Activated CD4-positive, alpha-beta T cell treated with anti-CD3 and anti-CD28 coated beads, Interleukin-2, Interleukin-4, amounts not matched to agents 100 ng/mL and 50 ng/mL, durations not matched to agents 16 hours and 8 hours (primary cell): Measurements from ENCODE around the gene NCOR2.
"Not testable (repeated sequence)": the region's sequence is repeated elsewhere in the genome, so short reads cannot be mapped to it uniquely, and the experiment has no call there.

ENCODE experiments used
- DNase-seq: peaks from one replicate; pipeline ENCODE4 v3.0.0-alpha.2; 2020; ENCODE audit warnings: low spot score

NCOR2 gene

GRCh38 chr12:124599074-124599999, 31.9 kb upstream of the NCOR2 start:
- peak; percentile 51 for DNase-seq

DNA sequence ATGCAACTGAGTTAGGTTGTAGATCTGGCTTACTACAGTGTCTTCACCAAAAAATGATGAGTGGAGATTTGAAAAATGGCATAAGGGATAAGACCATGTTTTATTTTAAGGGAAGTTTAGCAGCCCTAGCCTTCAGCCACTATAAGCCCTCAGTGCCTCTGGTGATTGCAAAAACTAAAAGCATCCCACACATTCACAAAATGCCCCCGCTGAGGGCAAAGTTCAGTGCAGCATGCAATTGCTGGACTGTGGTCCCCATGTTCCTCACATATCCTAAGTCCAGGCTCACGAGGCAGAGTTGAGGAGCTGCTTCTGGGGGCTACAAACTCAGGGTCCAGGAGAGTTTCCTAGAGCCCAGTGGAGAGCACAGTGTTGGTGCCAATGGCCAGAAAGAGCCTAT, 29.6 kb upstream of the NCOR2 start:
- DNase-seq: no peak

DNA sequence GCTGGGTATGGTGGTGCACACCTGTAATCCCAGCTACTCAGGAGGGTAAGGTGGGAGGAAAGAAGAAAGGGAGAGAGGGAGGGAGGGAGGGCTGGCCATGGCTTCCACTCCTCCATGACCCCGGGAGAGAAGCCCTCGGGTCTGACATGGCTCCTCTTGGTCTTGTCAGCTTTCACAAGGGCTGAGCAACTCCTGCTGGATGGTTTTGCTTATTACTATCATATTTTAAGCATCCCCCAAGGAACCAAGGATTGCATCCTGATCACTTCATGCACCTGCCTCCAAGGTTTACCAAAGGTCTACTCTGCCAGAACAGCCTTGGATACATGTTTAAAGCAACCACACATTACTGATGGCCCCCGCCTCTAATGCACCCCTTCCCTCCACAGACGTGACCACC, 28.0 kb upstream of the NCOR2 start:
- DNase-seq: no peak

- DNase-seq: no peak
Observed at GRCh38 chr12:124594851-124595250, 27.4 kb upstream of the NCOR2 start.

DNA sequence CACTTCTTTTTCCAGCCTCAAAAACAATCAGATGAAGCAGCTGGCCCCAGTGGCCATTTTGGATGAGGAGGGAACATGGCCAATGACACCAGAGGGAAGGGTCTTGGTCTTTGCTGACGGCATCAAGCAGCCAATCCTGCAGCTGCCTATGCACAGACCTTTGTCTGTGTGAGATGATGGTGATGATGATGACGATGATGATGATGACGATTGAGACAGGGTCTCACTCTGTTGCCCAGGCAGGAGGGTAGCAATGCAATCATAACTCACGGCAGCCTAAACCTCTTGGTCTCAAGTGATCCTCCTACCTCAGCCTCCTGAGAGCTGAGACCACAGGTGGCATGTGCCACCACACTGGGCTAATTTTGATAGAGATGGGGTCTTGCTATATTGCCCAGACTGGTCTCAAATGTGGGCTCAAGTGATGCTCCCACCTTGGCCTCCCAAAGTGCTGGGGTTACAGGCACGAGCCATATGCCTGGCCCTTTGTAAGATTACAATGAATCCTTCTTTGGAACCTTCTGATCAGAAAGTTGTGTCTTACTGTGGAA, 26.5 kb upstream of the NCOR2 start:
- DNase-seq: no peak

DNA sequence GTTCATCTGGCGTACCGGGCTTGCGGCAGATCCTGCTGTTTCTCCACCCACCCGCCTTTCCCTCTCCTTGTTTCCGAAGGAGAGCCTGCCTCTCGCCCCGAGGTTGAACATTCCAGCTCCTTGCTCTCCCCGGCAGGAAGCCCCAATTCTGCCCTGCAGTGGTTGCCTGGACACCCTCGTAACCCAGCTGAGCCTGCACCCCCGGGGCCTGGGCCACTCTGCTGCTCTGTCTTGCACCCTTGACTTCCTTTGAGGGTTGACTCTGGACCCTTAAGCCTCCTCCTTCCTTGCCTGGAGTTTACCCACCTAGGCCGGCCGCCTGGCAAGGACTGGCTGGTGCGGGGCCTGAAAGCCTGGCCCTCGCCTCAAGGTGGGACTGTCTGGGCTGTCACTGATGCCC, 25.8 kb upstream of the NCOR2 start:
- no peak for DNase-seq

- DNase-seq: no peak
Observed at GRCh38 chr12:124592481-124593160, 25.2 kb upstream of the NCOR2 start.

GRCh38 chr12:124592050-124592449, 24.6 kb upstream of the NCOR2 start:
- no peak for DNase-seq

- no peak for DNase-seq
Observed at GRCh38 chr12:124590447-124590846, 23.0 kb upstream of the NCOR2 start.

DNA sequence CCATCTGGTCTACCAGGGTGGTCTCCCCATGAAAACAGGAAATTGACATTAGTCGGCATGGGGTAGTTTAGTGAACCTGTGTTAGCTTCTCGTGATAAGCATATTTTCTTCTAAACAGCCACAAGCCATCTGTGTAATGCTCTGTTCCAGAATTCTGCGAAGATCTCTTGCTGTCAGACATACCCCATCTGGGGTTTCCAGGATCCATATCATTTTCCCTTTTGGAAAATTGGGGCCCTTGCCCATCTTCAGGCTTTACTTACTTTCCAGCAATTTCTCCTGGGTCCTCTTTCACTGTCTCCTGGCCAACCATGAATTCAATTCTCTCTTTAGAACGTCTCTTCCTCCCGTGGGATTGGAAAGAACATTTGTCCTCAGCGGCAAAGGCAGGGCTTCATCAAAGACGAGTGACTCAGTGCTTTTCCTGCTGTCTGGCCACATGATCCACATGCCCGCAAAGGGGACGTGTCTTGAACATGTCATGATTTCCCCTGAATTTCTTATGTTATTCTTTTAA, 21.4 kb upstream of the NCOR2 start:
- no peak for DNase-seq

DNA sequence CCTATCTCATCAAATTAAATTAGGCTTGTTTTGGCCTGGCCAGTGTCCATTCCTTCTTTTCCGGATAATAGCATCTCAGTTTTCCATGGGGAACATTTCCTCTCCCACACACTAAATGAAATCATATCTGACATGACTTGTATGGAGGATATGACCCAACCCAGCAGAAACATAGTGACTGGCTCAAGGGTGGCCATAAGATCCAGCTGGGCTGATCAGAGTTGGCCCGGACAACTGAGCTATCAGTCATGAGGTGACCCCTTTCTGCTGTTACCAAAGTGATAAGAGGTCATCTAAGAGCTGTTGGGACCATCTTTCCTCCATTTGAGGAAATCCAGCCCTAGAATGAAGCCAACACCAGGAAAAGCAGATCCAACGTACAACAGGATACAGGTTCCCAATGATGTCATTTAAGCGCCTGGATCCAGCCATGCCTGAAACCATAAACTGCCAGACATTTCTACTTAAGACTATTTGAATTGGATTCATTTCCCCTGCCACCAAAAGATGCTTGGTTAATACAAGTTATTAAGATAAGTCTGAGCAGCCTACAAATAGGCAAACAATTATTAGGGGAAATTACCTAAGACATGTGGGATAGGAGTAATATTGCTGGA, 20.7 kb upstream of the NCOR2 start:
- DNase-seq: no peak

- DNase-seq: no peak
Observed at GRCh38 chr12:124586756-124587155, 19.3 kb upstream of the NCOR2 start.

GRCh38 chr12:124584494-124584893, 17.1 kb upstream of the NCOR2 start:
- DNase-seq: not testable (repeated sequence)

GRCh38 chr12:124583854-124584253, 16.4 kb upstream of the NCOR2 start:
- DNase-seq: no peak

DNA sequence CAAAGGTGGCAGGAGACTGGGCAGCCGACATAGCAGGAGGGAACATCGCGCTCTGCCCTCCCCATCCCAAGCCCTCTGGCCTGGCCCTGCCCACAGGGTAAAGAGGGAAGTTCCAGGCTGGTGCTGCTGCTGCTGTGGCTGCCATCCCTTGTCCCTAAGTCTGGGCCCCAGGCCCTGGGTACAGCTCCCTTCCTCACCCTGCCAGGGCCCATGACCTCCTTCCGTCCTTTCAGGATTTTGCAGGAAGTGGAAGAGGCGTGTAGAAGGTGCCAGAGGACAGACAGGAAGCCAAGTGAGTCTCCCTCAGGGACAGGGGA, 14.7 kb upstream of the NCOR2 start:
- no peak for DNase-seq

DNA sequence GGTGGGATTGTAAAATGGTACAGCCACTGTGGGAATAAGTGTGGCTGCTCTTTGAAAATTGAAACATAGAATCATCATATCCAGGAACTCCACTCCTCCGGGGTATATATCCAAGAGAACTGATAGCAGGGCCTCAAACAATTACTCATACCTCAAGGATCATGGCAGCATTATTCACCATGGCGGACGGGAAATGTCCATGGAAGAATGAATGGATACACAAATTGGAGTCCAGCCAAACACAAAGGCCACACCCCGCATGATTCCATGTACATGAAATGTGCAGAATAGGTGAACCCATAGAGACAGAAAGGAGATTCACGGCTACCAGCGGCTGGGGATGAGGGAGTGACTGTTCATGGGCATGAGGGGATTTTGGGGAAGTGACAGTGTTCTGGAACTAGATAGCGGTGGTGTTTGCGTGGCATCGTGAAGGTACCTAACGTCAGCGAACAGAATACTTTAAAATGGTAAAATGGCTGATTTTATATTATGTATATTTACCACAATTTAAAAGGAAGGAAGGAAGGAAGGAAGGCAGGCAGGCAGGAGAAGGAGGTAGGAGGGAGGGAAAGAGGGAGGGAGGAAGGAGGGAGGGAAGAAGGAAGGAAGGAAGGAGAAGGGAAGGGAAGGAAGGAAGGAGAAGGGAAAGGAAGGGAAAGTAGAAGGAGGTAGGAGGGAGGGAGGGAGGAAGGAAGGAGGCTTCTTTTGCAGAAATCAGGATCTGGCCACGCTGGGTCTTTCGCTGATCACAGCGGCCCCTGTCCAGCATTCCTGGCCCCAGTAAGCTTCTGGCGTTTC, 14.1 kb upstream of the NCOR2 start:
- DNase-seq: no peak

DNA sequence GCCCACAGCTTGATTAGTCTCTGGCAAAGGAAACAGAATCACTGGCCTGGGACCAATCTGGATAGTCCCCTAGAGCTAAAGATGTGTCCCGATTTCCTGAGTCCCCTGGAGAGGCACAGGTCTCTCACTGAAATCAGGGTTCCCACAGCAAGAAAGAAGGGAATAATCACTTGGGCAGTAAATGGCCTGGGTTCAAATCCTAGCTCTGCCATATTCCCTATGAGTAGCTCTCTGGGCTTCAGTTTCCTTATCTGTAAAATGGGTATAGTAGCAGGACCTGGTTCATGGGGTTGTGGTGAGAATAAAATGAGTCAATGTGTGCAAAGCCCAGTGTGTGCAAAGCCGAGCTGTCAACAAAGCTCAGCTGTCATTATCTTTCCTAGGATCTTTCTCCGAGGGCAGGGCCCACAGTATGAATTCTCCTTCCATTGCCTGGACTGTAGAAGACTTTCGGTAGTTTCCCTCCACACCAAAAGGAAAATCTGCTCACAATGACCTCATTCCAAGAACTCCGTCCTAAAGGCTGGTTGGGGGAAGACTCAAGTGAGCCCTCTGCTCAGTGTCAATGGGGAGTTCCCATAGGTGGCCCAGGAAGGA, 12.6 kb upstream of the NCOR2 start:
- no peak for DNase-seq

DNA sequence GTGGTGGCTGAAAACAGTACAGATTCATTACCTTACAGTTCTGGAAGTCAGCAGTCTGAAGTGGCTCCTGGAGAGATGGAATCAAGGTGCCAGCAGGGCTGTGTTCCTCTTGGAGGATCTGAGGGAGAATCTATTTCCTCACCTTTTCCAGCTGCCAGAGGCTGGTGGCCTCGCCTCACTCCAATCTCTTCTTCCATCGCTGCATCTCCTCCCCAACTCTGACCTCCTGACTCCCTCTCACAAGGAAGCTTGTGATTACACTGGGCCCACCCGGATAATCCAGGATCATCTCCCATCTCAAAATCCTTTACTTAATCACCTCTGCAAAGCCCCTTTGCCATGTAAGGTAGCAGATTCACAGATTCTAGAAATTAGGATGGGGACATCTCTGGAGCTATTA, 11.4 kb upstream of the NCOR2 start:
- DNase-seq: no peak

DNA sequence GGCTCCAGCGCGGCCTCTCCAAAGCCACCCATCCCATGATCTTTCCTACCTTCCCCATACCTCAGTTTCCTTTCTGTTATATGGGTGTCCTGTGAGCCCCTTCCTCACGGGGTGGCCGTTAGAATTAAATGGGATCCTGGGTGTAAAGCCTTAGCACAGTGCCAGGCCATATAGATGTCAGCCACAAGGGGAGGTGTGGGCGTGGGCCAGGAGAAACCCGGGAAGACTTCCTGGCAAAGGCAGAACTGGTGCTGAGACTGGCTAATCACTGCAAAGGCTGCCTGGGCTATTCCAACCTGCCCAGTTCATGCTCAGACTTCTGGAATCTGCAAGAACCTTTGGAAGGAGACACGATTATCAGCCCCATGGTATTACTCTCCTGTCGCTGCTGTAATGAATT, 11.0 kb upstream of the NCOR2 start:
- DNase-seq: no peak

DNA sequence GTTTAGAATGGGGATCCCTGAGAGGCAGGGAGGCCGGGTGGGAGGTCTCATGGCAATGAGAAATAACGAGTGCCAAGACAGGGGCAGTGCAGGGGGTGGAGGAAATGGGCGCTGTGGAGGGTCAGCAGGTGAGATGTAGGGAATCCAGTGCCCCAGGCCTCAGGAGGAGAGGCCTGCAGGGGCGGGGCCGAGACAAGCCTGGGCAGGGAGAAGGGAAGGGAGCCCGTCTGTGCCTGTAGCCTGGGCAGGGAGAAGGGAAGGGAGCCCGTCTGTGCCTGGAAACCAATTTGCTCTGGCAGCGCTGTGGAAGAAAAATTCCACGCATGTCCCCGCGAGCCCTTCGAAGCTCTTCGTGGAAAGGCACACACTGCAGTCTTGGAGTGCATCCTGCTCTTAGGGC, 10.6 kb upstream of the NCOR2 start:
- DNase-seq: no peak

DNA sequence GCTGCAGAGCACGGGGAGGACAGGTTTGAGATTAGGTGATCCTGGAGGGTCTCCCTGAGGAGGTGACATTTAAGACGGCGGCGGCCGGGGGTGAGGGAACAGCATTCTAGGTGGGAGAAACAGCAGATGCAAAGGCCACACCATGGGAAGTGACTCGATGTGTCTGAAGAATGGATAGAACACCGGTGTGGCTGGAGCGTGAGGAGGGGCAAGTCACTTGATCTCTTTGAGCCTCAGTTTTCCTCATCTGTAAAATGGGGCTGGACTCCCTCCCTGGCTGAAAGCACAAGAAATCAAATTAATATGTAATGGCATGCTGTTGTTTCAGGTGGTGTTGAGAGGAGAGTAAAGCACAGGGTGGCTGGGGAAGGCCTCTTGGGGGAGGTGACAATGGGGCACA, 10.0 kb upstream of the NCOR2 start:
- no peak for DNase-seq
